GM18511 (cell line): ENCODE data around the gene KCNH2.

Experiments used
- ATAC-seq: cut with Tn5 transposase; IDR thresholded peaks from one replicate; pipeline ENCODE4 v1.9.1; 2021; ENCODE audit warnings: mild to moderate bottlenecking, moderate library complexity; ENCODE audit not compliant: unreplicated experiment

Gene KCNH2

DNA sequence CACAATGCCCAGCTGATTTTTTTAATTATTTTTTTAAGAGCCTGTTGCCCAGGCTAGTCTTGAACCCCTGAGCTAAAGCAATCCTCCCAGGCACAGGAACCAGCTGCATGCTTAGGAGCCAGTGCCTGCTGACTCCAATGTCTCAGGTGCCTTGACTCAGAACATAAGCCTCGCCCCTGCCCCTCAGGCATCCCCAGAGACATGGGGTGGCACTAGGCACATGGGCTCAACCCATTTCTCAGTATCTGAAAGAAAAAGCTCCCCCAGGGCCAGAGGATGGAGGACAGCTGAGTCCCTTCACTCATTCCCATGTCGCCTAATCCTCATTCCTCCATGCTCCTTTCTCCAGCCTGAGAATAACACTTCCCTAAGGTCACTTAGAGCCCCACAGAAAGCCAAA is 39.1 kb downstream of the KCNH2 start:
- ATAC-seq = no peak

- no peak for ATAC-seq
Measured at GRCh38 chr7:150938566-150938965, 39.6 kb downstream of the KCNH2 start.

DNA sequence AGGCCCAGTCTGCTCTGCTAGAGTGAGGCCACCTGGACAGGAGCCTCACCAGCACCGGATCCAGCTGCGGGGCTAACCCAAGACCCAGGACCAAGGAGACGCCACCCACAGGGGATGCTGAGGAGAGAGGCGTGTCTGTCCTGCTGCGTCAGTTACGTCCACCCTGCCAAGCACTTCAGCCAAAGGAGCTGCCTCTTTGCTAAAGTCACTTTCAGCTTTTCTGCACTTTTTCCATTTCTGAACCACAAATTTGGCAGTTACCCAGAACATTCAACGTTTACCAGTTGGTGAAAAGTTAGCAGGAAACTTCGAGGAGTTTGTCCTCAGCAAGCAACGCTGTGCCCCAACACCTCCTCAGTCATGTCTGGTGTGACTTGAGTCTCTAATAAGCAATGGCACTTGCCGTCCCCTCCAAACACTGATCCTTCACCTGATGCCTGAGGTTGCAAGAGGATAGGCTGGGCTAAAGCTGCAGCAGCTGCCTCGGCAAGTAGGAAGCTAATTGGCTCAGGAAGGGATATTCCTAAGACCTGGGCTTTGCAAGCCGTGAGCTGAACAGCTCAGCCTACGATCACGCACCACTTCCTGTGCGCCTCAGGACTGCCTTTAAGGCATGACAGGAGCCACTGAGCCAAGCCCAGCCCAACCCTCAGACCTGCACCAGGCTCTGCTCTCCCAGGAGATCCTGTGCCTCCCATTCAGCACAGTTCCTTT is 40.1 kb downstream of the KCNH2 start:
- no peak for ATAC-seq

GRCh38 chr7:150936018-150936417 is 42.1 kb downstream of the KCNH2 start:
- ATAC-seq = no peak

DNA sequence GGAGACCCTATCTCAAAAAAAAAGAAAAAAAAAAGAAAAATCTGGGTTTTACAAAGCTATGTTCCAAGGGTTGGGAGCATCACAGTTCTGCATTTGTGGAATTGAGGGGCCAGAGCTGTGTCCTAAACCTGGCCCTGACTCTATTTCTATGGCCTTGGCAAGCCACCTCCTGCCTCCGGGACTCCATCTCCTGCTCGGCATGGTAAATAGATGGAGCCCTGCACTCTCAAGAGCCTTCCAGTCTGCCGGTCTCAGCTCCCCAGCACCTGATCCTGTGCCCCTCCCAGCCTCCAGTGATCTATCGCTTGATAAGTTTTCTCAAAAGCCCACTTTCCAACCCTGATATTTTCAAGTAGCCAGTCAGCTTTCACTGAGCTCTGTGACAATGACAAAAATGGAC is 43.0 kb downstream of the KCNH2 start:
- ATAC-seq = no peak

GRCh38 chr7:150934045-150934766 is 43.9 kb downstream of the KCNH2 start:
- ATAC-seq = no peak

DNA sequence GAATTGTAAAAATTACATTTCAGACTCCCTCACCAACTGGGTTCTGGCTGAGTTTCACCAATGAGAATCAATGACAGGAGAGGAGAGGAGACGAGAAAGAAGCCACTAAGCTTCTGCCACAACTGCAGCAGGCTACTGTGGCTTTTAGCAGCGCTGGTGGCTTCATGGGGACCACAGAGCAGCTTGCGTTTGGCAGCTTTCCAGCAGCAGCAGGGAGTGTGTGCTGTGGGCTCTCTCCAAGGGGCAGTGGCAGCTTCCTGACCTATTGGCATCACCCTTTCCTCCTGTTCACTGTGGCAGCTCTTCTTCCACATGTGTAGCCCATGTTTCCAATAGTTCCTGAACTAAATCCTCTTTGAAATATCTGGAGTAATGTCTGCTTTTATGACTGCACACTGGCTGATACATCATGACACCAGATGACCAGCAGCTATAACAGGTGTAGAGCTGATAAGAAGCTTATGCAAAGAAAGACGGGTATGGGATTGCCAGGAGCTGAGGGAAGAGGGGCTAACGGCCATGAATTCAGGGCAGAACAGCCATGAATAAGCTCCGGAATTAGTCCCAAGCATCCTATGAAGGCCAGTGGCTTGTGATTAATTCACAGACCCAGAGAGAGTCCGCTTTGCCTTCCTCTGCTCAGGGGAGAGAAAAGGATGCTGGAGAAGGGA is 46.8 kb downstream of the KCNH2 start:
- ATAC-seq = no peak

GRCh38 chr7:150928541-150928940 is 49.6 kb downstream of the KCNH2 start:
- ATAC-seq = no peak

DNA sequence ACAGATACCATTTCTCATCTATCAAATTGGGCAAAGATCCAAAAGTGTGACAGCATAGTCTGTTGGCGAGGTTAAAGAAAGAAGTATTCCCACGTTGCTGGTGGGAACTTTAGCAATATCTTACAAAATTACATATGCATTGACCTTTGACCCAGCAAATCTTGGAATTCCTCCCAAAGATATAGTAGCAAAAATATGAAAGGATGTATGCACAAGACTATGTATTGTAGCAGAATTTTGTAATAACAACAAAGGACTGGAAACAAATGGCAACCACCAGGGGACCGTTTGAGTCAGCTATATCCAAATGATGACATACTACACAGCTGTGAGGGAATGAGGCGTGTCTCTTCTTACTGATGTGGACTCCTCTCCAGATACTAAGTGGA is 50.2 kb downstream of the KCNH2 start:
- ATAC-seq = no peak

DNA sequence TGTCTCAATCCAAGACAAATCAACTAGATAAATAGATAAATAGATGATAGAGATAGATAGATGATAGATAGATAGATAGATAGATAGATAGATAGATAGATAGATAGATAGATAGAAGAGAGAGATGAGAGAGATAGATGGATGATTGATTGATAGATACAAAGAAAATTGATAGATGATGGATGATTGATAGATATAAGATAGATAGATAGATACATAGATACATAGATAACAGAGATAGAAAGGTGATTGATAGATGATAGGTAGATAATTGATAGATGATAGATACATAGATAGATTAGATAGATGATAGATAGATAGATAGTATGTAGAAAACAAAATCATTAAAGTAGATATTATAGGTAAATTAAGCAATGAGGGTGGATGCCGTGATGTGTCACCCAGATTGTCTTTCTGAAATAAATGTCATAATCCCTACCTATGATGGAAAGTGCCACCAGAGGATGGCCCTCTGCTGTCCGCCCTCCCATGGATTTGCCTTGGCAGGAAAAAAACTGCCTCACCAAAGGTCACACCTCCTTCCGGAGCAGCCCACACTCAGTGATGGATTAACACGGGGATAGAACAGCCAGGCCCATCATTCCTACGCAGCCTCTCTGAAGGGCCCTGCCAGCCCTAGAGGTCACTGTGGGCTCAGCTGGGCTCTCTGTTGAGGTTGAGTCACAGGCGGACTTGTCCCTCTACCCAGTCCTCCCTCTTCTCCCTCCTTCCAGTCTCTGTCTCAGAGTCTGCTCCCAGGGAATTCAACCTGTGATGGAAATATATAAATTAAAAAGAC is 50.8 kb downstream of the KCNH2 start:
- ATAC-seq = no peak

GRCh38 chr7:150926066-150926465 is 52.1 kb downstream of the KCNH2 start:
- no peak for ATAC-seq

- no peak for ATAC-seq
Measured at GRCh38 chr7:150924369-150924781, 53.7 kb downstream of the KCNH2 start.

- ATAC-seq = no peak
Measured at GRCh38 chr7:150923802-150924201, 54.3 kb downstream of the KCNH2 start.

GRCh38 chr7:150923196-150923595 is 54.9 kb downstream of the KCNH2 start:
- ATAC-seq = no peak

GRCh38 chr7:150919160-150919559 is 59.0 kb downstream of the KCNH2 start:
- no peak for ATAC-seq

- ATAC-seq = no peak
Measured at GRCh38 chr7:150918378-150918777, 59.7 kb downstream of the KCNH2 start.

- ATAC-seq = no peak
Measured at GRCh38 chr7:150917969-150918368, 60.2 kb downstream of the KCNH2 start.

- no peak for ATAC-seq
Measured at GRCh38 chr7:150916670-150917069, 61.5 kb downstream of the KCNH2 start.

DNA sequence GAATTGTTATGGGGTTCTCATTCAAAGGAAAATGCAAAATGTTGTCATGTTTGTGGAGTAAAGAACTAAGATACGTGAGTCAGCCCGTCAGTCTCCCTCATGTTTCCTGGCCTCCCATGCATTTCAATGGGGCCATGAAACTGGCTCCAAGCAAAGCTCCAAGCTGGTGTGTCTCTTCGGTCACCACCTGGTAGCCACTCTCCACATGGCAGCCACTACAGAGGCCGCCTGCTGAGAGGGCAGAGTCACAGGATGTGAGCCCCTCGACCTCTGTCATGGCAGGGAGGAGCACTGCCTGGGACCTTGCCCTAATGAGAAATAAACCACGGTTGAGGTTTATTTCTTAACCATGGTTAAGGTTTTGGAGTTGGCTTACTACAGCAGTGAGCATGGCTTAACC is 63.2 kb downstream of the KCNH2 start:
- ATAC-seq = no peak

- no peak for ATAC-seq
Measured at GRCh38 chr7:150914196-150914595, 63.9 kb downstream of the KCNH2 start.

- ATAC-seq = no peak
Measured at GRCh38 chr7:150912427-150912826, 65.7 kb downstream of the KCNH2 start.
